Smooth muscle cell (in vitro differentiated cells): ENCODE measurements around the gene TWNK. TPM values are rescaled to one million over a fixed set of nuclear protein-coding genes. Genes with fewer than 3 reads are reported as not detected.
A peak's percentile ranks its signal among the peaks of the same experiment; 100 is the strongest.

Experiments used
- DNase-seq: peaks from one replicate; lab custom pipeline; 2025; ENCODE audit not compliant: unreplicated experiment; lab: John Stamatoyannopoulos, UW
- H2AFZ ChIP-seq: fragments of 200-600 bp; sonication (generic); 2 replicates; pipeline ENCODE4 v1.6.0; 2016; ENCODE audit warnings: antibody characterized with exemption, low read depth, mild to moderate bottlenecking
- H3F3A ChIP-seq: fragments of 200-600 bp; sonication (generic); 2 replicates; pipeline ENCODE4 v1.6.0; 2017; ENCODE audit warnings: antibody characterized with exemption, low read depth
- H3K27ac ChIP-seq: fragments of 200-600 bp; sonication (generic); 2 replicates; pipeline ENCODE4 v1.5.1; 2016; ENCODE audit warnings: low read depth, mild to moderate bottlenecking
- H3K27me3 ChIP-seq: fragments of 200-600 bp; sonication (generic); 2 replicates; pipeline ENCODE4 v1.6.1; 2016; ENCODE audit warnings: low read depth, mild to moderate bottlenecking
- H3K36me3 ChIP-seq: fragments of 200-600 bp; sonication (generic); 2 replicates; pipeline ENCODE4 v1.5.1; 2016; ENCODE audit warnings: low read depth
- H3K4me1 ChIP-seq: fragments of 200-600 bp; sonication (generic); 2 replicates; pipeline ENCODE4 v1.5.1; 2016; ENCODE audit warnings: low read depth
- H3K4me2 ChIP-seq: fragments of 200-600 bp; sonication (generic); 2 replicates; pipeline ENCODE4 v1.6.0; 2016; ENCODE audit warnings: mild to moderate bottlenecking
- H3K4me3 ChIP-seq: fragments of 200-600 bp; sonication (generic); 2 replicates; pipeline ENCODE4 v1.5.1; 2016; ENCODE audit warnings: mild to moderate bottlenecking
- H3K79me2 ChIP-seq: fragments of 200-600 bp; sonication (generic); 2 replicates; pipeline ENCODE4 v1.6.0; 2016; ENCODE audit warnings: low read depth, mild to moderate bottlenecking
- H3K9ac ChIP-seq: fragments of 200-600 bp; sonication (generic); 2 replicates; pipeline ENCODE4 v1.6.0; 2016; ENCODE audit warnings: low read depth
- H3K9me3 ChIP-seq: fragments of 200-600 bp; sonication (generic); replicated peaks from 2 replicates; pipeline ENCODE4 v1.5.1; 2016; ENCODE audit warnings: low read depth
- H4K20me1 ChIP-seq: fragments of 200-600 bp; sonication (generic); 2 replicates; pipeline ENCODE4 v1.6.0; 2016; ENCODE audit warnings: low read depth
- CTCF ChIP-seq: fragments of 200-600 bp; sonication (generic); IDR thresholded peaks from 2 replicates; pipeline ENCODE4 v1.5.1; 2017; ENCODE audit warnings: borderline replicate concordance, mild to moderate bottlenecking, antibody characterized with exemption; ENCODE audit not compliant: insufficient read depth, poor library complexity, severe bottlenecking
- WGBS: methylation state at CpG from one replicate; pipeline ENCODE4 v1.1.7; 2016; ENCODE audit warnings: low lambda C conversion rate; 5-methylcytosine and 5-hydroxymethylcytosine counted together
- polyA plus RNA-seq: library from polyadenylated mRNA; unstranded; fragments of >200 nt; fragmentation: Nextera tagmentation; extraction: Ambion mirVana; gene quantifications from 2 replicates; pipeline ENCODE4 v1.2.1, GENCODE V29; 2016
- total RNA-seq: library from RNA; depleted of rRNA; stranded (reverse); fragments of >200 nt; gene quantifications from 2 replicates; pipeline ENCODE4 v1.2.3, GENCODE V29; 2014

TWNK gene
- total and polyA plus RNA-seq, 2 experiments from 2014 or later = 2.0 to 2.5 TPM

- no peaks in the 10 kb centered on the region for H3K9me3 ChIP-seq
- no peaks in the 10 kb centered on the region for H3K4me1 ChIP-seq
- H4K20me1 ChIP-seq = peaks cover 7% of the 10 kb centered on the region
- no peaks in the 10 kb centered on the region for H3F3A ChIP-seq
- H2AFZ ChIP-seq = no peak overlapping the region
- 62% methylated on average over 11 of the region's 22 CpGs for WGBS
- no peaks in the 10 kb centered on the region for H3K36me3 ChIP-seq
- H3K4me2 ChIP-seq = no peak overlapping the region
- TF ChIP-seq CTCF = no peak
- no peaks in the 10 kb centered on the region for H3K79me2 ChIP-seq
- H3K27me3 ChIP-seq = peaks cover 6% of the 10 kb centered on the region
- no peak overlapping the region for H3K27ac ChIP-seq
- no peak overlapping the region for H3K9ac ChIP-seq
- H3K4me3 ChIP-seq = no peak overlapping the region
- DNase-seq = no peak
These were observed 24.4 kb downstream of the TWNK start for GRCh38 chr10:101011517-101012423.

GRCh38 chr10:101012525-101013364, 25.4 kb downstream of the TWNK start:
- peak; percentile 52 for DNase-seq
- WGBS = 42% methylated on average over 14 of the region's 14 CpGs
- no peak overlapping the region for H3K9ac ChIP-seq
- H2AFZ ChIP-seq = no peak overlapping the region
- H3K27ac ChIP-seq = peak overlapping the region; percentile 3
- H3K4me1 ChIP-seq = no peaks in the 10 kb centered on the region
- no peaks in the 10 kb centered on the region for H3K9me3 ChIP-seq
- H4K20me1 ChIP-seq = no peaks in the 10 kb centered on the region
- no peaks in the 10 kb centered on the region for H3K79me2 ChIP-seq
- no peaks in the 10 kb centered on the region for H3F3A ChIP-seq
- H3K4me2 ChIP-seq = peak overlapping the region; percentile 13
- H3K36me3 ChIP-seq = no peaks in the 10 kb centered on the region
- peak; percentile 74 for TF ChIP-seq CTCF
- H3K4me3 ChIP-seq = no peak overlapping the region
- peaks cover 16% of the 10 kb centered on the region for H3K27me3 ChIP-seq

- Histone ChIP-seq H3K36me3 (no peaks in the 10 kb centered on the region), H3K4me1 (no peaks in the 10 kb centered on the region), H3K27ac (peak overlapping the region; percentile 3), H3K79me2 (no peaks in the 10 kb centered on the region), H3K9me3 (no peaks in the 10 kb centered on the region), H3K4me2 (no peak overlapping the region), H3F3A (no peaks in the 10 kb centered on the region), H3K4me3 (no peak overlapping the region), H3K27me3 (peaks cover 22% of the 10 kb centered on the region), H3K9ac (no peak overlapping the region), H2AFZ (no peak overlapping the region), H4K20me1 (no peaks in the 10 kb centered on the region)
- no peak for DNase-seq
- 62% methylated on average over 9 of the region's 9 CpGs for WGBS
- TF ChIP-seq CTCF = no peak
These were observed 26.1 kb downstream of the TWNK start for GRCh38 chr10:101013365-101013825.
